Common myeloid progenitor, CD34-positive (primary cell): ENCODE results near the gene POT1.

Source experiments
- CTCF ChIA-PET: fragments of 350-600 bp; sonication (Branson Sonifier 250); formaldehyde crosslinking; loops from one replicate; lab custom pipeline; 2021; ENCODE audit warnings: antibody characterized with exemption; lab: Charles Lee
- POLR2A ChIA-PET: fragments of 350-600 bp; sonication (Branson Sonifier 250); formaldehyde crosslinking; loops from one replicate; lab custom pipeline; 2021; ENCODE audit warnings: antibody characterized with exemption; lab: Charles Lee
- DNase-seq, 3 donors: peaks; one replicate each; pipeline versions ENCODE4 v3.0.0 to v3.0.0-alpha.2; 2013
- H3K27ac ChIP-seq, 2 experiments: 1 replicate in 1 of 2; 2 replicates in 1 of 2; pipeline ENCODE4 v1.7.0; 2013; ENCODE audit warnings: inconsistent platforms in 2 of 2, low read length in 2 of 2, mild to moderate bottlenecking in 2 of 2, low read depth in 1 of 2, moderate library complexity in 1 of 2; ENCODE audit not compliant: severe bottlenecking in 2 of 2, insufficient read depth in 1 of 2, poor library complexity in 1 of 2
- H3K27me3 ChIP-seq, 5 experiments: replicated peaks in 2 of 5; 1 replicate in 3 of 5; 2 replicates in 2 of 5; pipeline versions ENCODE4 v1.6.1 to v1.7.0; 2013; ENCODE audit warnings: low read length in 4 of 5, mild to moderate bottlenecking in 2 of 5, moderate library complexity in 2 of 5, inconsistent platforms in 1 of 5; ENCODE audit not compliant: insufficient read depth in 5 of 5, control insufficient read depth in 4 of 5
- H3K36me3 ChIP-seq, 4 experiments: 1 replicate in 2 of 4; 2 replicates in 2 of 4; pipeline versions ENCODE4 v1.6.1 to v1.7.0; 2013; ENCODE audit warnings: low read length in 3 of 4, control low read depth in 1 of 4, mild to moderate bottlenecking in 1 of 4; ENCODE audit not compliant: control insufficient read depth in 4 of 4, insufficient read depth in 4 of 4
- H3K4me1 ChIP-seq, 4 experiments: 1 replicate in 3 of 4; 2 replicates in 1 of 4; pipeline versions ENCODE4 v1.6.1 to v1.7.1; 2013; ENCODE audit warnings: low read length in 3 of 4, mild to moderate bottlenecking in 3 of 4, control low read depth in 1 of 4, inconsistent platforms in 1 of 4, moderate library complexity in 1 of 4; ENCODE audit not compliant: control insufficient read depth in 4 of 4, insufficient read depth in 4 of 4; ENCODE audit errors: control extremely low read depth in 1 of 4
- H3K4me3 ChIP-seq, 7 experiments: 1 replicate in 4 of 7; 2 replicates in 3 of 7; pipeline versions ENCODE4 v1.5.1 to v1.7.0; 2013; ENCODE audit warnings: mild to moderate bottlenecking in 7 of 7, low read length in 6 of 7, moderate library complexity in 6 of 7, inconsistent platforms in 2 of 7, low read depth in 2 of 7, control low read depth in 1 of 7; ENCODE audit not compliant: insufficient read depth in 4 of 7, control insufficient read depth in 1 of 7; ENCODE audit errors: extremely low read depth in 1 of 7
- H3K9me3 ChIP-seq, 5 experiments: 1 replicate in 4 of 5; 2 replicates in 1 of 5; pipeline versions ENCODE4 v1.6.1 to v1.7.1; 2013; ENCODE audit warnings: low read length in 4 of 5, mild to moderate bottlenecking in 2 of 5, inconsistent platforms in 1 of 5, low read depth in 1 of 5, moderate library complexity in 1 of 5; ENCODE audit not compliant: control insufficient read depth in 4 of 5, insufficient read depth in 2 of 5; ENCODE audit errors: control extremely low read depth in 1 of 5
- WGBS: methylation state at CpG from one replicate; pipeline ENCODE4 v1.1.5; 2013; ENCODE audit not compliant: insufficient coverage; 5-methylcytosine and 5-hydroxymethylcytosine counted together

The POT1 gene

DNA sequence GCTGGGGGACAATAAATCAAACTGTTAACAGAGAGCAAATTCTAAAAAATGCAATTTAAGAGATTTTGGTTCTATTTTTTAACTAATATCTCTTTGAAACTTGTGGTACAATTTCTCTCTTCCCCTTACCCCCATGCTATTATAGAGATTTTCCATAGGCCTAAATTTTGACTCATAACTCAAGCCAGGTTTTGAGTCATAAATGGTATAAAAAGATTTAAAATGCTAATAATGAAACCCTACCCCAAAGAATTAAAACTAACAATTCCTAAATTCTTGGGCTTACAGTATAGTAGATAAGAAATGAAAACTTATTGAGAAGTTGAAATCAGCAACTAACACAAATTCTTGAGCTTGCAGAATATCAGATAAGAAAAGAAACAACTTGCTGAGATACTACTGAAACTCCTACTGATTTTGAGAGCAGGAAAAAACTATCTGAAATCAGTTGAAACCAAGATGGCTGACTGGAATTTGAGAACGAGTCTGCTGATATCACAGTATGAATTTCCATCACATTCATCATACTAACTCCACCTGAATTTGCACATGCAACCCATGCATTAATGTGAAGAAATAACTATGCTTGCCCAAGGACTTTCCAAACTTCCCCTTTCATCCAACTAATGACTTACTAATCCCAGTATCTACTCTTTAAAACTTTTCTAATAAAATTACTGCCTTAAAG, 36.3 kb downstream of the POT1 start:
- no peaks in the 10 kb centered on the region for H3K27me3 ChIP-seq
- H3K9me3 ChIP-seq: no peaks in the 10 kb centered on the region
- no peak for DNase-seq
- H3K27ac ChIP-seq: no peak overlapping the region
- CTCF ChIA-PET: interaction anchor here (1.0 kb wide), 1 partner anchor 12 kb away, joined by 3 read pairs; no protein-coding TSS in a partner anchor
- WGBS: 100% methylated on average over 1 of the region's 1 CpG
- H3K4me1 ChIP-seq: no peaks in the 10 kb centered on the region
- peaks cover 5 to 24% (median 6%) of the 10 kb centered on the region in 4 experiments for H3K36me3 ChIP-seq
- POLR2A ChIA-PET: no interaction called here
- no peak overlapping the region for H3K4me3 ChIP-seq

- no peak overlapping the region for H3K27ac ChIP-seq
- ChIA-PET CTCF (no interaction called here), POLR2A (no interaction called here)
- no peak for DNase-seq
- no peaks in the 10 kb centered on the region for H3K27me3 ChIP-seq
- H3K9me3 ChIP-seq: no peaks in the 10 kb centered on the region
- H3K4me1 ChIP-seq: no peaks in the 10 kb centered on the region
- H3K36me3 ChIP-seq: peaks cover 5 to 22% (median 6%) of the 10 kb centered on the region in 4 experiments
- no peak overlapping the region for H3K4me3 ChIP-seq
- no CpG with 5 or more reads among the region's 3 CpGs for WGBS
These were observed 42.4 kb downstream of the POT1 start for GRCh38 chr7:124887247-124887646.

DNA sequence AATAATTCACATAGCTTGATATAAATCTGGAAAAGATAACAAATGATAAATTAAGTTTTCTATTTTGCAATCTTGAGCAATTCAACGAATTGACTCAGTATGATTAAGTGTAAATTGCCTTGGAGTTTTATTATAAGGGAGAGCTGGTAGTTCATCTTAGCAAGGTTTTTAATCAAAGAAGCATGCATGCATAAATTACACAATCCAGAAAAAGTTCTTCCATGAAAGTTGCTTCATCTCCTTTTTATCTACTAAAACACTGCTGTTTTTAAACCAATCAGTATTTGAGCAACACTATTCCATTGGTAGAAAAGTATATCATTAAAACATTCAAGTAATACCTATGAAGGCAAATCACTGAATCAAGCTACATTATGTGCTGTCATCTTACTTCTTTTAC, 47.6 kb downstream of the POT1 start:
- ChIA-PET CTCF (interaction anchor here (0.7 to 1.5 kb wide), 2 partner anchors 10 to 12 kb away, joined by 3 to 4 read pairs; no protein-coding TSS in a partner anchor), POLR2A (no interaction called here)
- Histone ChIP-seq H3K27ac (no peak overlapping the region), H3K9me3 (no peaks in the 10 kb centered on the region), H3K27me3 (no peaks in the 10 kb centered on the region), H3K36me3 (peaks cover 0 to 2% (median 0%) of the 10 kb centered on the region in 4 experiments), H3K4me3 (no peak overlapping the region), H3K4me1 (no peaks in the 10 kb centered on the region)
- no CpG with 5 or more reads among the region's 1 CpG for WGBS
- no peak for DNase-seq

DNA sequence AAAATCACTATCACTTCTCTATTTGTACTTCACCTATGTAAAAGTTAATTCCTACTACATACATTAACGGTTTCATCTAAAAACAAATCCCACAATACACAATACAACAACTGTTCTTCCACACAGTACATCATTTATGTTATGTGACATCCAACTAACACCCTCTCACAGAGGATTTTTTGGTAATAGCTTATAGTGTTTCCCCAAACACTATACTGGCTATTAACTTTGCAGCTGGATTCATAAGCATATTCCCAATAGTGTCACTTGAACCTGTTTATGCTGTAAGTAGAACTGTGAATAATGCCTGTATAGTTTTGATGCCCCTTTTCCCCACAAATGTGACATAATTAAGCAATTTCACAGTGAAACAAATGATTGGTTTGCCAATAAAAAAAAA, 49.9 kb downstream of the POT1 start:
- ChIA-PET CTCF (no interaction called here), POLR2A (no interaction called here)
- no peaks in the 10 kb centered on the region for H3K27me3 ChIP-seq
- no peaks in the 10 kb centered on the region for H3K4me1 ChIP-seq
- no peaks in the 10 kb centered on the region for H3K9me3 ChIP-seq
- peaks cover 0 to 2% (median under 1%) of the 10 kb centered on the region in 4 experiments for H3K36me3 ChIP-seq
- H3K27ac ChIP-seq: no peak overlapping the region
- WGBS: no CpG with 5 or more reads among the region's 1 CpG
- H3K4me3 ChIP-seq: no peak overlapping the region
- no peak for DNase-seq

DNA sequence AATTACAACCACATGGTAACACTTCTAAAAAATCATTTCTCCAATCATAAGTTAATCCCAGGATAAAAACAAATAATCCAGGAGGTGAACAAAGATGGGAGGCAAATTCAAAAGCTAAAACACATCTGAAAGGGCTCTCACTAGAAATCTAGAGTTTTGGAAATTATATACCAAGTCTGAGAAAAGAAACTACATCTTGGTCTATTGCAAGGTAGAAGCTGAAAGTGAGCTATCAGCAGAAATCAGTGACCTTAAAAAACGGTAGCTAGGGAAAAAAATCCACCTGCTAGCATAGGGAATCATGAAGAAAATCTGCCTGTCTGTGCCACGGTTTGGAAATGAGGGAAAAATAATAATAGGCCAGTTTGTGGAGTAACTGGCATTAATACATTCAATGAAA, 50.5 kb downstream of the POT1 start:
- H3K36me3 ChIP-seq: peaks cover 0 to 2% (median under 1%) of the 10 kb centered on the region in 4 experiments

DNA sequence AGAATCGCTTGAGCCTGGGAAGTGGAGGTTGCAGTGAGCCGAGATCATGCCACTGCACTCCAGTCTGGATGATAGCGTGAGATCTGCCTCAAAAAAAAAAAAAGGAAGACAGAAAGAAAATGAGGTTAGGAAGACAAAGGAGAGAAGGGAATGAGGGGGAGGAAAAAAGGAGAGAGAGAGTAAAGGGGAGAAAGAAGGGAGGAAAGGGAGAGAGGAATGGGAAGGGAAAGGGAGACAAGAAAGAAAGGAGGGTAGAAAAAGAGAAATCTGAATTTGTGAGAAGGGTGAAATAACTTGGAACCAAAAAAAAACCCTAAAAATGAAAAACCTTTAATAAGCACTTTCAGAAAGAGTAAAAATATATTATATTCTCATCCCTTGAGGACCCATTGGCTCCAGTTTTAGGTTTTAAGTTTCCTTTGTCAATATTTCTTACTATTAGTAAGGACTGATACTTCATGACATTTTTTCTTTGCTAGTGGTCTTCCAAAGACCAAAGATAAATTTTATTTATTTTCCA, 54.9 kb downstream of the POT1 start:
- Histone ChIP-seq H3K36me3 (peaks cover 0 to 3% (median under 1%) of the 10 kb centered on the region in 4 experiments), H3K27me3 (no peaks in the 10 kb centered on the region), H3K4me3 (no peak overlapping the region), H3K4me1 (no peaks in the 10 kb centered on the region), H3K9me3 (no peaks in the 10 kb centered on the region), H3K27ac (no peak overlapping the region)
- WGBS: 97% methylated on average over 3 of the region's 3 CpGs
- CTCF ChIA-PET: no interaction called here
- no peak for DNase-seq
- POLR2A ChIA-PET: interaction anchor here (0.7 kb wide), 1 partner anchor 1229 kb away, joined by 3 read pairs; no protein-coding TSS in a partner anchor

More for the DNA sequence above, 50.5 kb downstream of the POT1 start:
- no peak for DNase-seq
- Histone ChIP-seq H3K4me1 (no peaks in the 10 kb centered on the region), H3K27ac (no peak overlapping the region), H3K27me3 (no peaks in the 10 kb centered on the region), H3K4me3 (no peak overlapping the region), H3K9me3 (no peaks in the 10 kb centered on the region)
- 100% methylated on average over 2 of the region's 2 CpGs for WGBS
- ChIA-PET POLR2A (no interaction called here), CTCF (no interaction called here)

DNA sequence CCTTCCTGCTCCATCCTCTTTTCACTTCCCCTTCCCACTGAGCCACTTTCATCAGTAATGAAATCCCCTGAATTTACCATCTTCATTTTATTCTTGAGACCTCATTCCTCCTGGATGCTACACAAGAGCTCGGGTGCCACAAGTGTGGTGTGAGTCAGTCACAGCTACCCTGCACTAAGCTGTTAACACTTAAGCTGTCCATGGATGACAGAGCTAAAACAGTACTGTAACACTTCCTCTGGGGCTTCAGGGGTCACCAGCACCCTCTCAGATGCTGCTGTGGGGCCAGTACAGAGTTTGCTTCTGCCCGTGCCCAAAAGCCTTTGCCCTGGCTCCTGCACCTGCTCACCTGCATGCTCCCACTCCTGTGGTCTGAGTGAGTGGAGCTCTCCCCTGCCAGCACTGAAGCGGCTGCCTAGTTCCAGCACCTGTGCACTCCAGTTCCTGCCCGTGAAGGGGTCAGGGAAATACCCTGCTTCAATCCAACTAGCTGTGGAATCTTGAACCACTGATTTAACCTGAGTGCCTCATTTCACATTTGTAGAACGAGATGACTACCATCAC, 71.9 kb downstream of the POT1 start:
- ChIA-PET CTCF (interaction anchor here (1.0 to 2.0 kb wide), 5 partner anchors 9 to 703 kb away, joined by 3 to 6 read pairs (median 4); no protein-coding TSS in a partner anchor), POLR2A (no interaction called here)
- Histone ChIP-seq H3K4me1 (no peaks in the 10 kb centered on the region), H3K9me3 (peaks cover 0 to 5% (median 0%) of the 10 kb centered on the region in 5 experiments), H3K36me3 (peaks cover 0 to 12% (median 5%) of the 10 kb centered on the region in 4 experiments), H3K4me3 (no peak overlapping the region), H3K27ac (no peak overlapping the region), H3K27me3 (no peaks in the 10 kb centered on the region)
- no peak for DNase-seq
- WGBS: 83% methylated on average over 4 of the region's 5 CpGs
